ENCODE measurements around the gene MCM9.

The MCM9 gene

DNA sequence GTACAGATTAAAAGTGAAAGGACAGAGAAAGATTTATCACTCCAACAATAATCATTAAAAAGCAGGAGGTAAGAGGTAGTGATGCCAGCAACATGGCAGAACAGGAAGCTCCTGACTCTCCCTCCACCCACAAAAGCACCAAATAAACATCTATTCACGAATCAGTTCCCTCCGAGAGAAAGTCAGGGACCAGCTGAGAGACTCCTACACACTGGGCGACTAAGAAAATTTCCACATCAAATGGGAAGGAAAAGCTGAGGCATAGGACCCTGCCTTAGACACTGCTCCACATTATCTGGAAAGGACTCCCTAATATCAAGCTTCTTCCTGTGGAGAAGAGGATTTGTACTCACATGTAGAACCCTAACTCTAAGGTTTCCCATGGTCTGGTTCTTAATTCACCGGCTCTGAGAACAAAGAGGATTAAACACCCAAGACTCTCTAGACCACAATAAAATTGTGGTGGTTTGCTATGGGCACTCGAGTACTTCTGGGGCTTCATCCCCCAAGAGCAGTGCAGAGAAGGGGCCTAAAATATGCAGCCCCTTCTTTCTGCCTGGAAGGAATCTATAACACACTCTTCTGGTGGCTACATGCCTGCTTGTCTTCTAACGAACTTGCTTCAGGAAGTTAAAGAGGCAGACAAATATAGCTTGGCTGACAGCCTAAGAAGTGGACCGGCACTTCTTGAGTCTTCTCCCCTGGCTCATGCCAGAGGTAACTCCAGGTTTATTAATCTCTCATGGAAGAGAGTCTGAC is 70.4 kb downstream of the MCM9 start:
- no peak for DNase-seq (ENCODE audit: low read depth)

DNA sequence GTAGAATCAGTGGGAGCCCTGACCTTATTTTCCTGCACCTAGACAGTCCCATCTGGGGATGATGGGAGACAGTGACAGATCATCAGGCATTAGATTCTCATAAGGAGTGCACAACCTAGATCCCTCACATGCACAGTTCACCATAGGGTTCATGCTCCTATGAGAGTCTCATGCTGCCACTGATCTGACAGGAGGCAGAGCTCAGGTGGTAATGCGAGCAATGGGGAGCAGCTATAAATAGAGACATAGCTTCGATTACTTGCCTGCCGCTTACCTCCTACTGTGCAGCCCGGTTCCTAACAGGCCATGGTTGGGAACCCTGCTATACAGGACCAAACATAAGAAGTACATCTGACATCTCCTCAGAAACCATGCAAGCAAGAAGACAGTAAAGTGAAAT is 72.5 kb downstream of the MCM9 start:
- DNase-seq (ENCODE audit: low read depth), result no peak

DNA sequence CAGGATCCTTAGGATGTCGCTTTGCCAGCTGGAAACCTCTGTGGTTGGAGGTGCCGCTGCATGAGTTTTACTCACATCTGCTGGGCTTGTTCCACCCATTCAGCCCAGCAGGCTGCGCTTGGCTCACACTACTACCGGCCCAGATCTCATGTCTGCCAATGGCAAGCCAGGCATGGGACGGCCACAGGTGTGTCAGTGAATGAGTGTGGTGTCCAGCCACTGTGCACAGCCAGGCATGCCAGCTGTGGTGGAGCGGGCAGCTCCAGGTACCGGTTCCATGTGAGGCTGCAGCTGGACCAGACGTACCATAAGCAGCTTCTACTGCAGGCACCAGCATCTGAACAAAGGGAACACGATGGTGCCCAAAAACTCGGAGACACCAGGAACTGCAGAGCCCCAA is 74.1 kb downstream of the MCM9 start:
- no peak for DNase-seq (ENCODE audit: low read depth)

DNA sequence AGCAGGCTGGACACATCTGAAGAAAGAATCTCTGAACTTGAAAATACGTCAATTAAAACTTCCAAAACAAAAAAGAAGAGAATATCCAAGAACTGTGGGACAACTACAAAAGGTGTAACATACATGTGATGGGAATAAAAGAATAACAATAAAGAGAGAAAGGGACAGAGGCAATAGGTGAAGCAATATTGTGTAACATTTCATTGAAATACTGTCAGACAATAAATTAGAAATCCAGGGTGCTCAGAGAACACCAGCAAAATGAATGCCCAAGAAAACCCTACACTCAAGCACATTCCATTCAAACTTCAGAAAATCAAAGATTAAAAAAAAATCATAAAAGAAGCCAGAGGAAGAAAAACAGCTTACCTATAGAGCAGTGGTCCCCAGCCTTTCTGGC is 74.6 kb downstream of the MCM9 start:
- DNase-seq (ENCODE audit: low read depth), result no peak

DNA sequence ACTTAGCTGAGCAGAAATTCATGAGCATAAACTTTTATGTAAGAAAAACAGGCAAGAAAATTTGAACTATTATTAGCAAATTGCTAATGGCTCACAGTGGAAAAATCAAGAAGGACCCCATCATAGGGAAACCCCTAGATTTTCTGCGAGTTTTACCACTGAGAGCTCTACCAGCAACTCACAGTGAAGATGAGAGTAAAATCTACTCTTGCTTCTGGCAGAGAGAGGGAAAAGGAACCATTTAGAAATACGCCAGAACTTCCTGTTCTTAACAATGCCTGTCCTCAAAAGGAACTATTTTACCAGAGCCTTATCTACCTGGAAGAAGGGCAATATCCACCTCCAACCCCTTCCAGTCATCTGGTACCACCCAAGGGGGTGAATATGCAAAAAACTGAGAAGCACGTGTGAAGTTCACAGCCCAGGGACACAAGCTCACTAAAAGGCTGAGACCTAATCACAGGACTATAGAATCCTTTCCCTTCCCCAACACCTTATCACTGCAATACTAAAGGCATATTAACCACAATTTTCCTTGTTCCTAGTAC is 75.4 kb downstream of the MCM9 start:
- DNase-seq (ENCODE audit: low read depth), result no peak

DNA sequence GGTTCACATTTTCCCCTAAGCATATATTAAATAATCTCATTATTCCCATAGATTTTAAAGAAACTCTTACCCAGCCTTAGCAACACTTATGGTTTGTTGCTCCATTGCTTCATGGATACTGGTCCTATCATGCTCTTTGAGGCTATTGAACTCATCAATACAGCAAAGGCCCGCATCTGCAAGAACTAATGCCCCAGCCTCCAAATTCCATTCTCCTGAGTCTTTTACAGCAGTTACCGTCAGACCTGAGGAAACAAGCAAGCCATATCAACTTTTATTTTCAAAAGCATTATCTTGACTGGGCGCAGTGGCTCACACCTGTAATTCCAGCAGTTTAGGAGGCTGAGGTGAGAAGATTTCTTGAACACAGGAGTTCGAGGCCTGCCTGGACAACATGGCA is 78.7 kb downstream of the MCM9 start:
- no peak for DNase-seq (ENCODE audit: low read depth)

DNA sequence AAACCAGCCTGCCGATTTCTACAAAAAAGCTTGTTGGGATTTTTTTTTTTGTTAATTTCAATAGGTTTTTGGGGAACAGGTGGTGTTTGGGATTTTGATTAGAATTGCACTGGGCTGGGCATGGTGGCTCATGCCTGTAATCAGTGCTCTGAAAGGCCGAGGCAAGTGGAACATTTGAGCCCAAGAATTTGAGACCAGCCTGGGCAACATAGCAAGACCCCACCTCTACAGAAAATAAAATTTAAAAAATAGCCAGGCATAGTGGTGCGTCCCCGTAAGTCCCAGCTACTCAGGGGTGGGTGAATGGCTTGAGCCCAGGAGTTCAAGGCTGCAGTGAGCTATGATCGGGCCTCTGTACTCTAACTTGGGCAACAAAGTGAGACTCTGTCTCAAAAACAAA is 81.6 kb downstream of the MCM9 start:
- no peak for DNase-seq (ENCODE audit: low read depth)

DNA sequence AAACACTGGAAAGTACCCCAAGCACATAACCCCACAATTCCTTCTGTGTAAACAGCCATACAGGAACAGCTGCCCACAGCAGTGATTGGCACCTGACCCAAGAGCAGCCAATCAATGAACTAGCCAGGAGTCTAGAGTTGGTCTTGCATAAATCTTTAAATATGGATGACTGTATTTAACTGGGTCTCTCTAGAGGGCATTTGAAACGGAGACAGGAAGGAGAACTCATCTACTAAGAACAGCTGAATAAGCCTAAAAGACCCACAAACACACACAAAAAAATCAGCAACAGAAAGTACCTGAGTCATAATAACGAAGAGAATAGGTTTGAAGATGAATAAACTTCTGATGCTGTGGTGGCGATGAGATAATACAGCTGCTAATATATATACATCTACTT is 90.0 kb downstream of the MCM9 start:
- DNase-seq (ENCODE audit: low read depth), result no peak

DNA sequence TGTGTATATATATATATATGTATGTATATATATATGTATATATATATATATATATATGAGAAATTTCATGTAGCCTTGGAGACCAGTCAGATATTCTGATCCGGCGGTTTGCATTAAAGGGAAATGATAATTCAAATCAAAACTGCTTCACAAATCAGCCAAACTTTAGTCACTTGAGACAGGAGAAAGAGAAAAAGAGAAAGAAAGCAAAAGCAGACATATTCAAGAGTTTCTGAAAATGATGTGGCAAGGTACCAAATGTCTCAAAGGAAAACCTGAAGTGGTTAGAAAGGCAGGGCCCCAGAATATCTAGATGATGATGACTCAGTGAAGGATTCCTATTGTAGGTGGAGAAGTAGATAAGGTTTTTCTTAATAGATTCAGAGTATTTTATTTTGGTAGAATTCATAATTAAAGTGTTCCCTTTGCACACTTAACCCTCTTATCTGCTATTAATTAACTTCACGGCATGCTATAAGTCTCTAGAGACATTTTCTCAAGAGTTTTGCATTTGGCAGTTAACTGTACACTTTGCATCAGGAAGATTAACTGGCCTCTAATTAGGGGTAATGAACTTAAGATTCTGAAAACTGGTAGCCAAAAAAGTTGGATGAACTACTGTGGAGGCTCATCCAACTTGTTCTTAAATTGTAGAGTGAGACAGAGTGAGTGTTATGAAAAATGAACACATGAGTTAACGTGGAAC is 91.1 kb downstream of the MCM9 start:
- no peak for DNase-seq (ENCODE audit: low read depth)

DNA sequence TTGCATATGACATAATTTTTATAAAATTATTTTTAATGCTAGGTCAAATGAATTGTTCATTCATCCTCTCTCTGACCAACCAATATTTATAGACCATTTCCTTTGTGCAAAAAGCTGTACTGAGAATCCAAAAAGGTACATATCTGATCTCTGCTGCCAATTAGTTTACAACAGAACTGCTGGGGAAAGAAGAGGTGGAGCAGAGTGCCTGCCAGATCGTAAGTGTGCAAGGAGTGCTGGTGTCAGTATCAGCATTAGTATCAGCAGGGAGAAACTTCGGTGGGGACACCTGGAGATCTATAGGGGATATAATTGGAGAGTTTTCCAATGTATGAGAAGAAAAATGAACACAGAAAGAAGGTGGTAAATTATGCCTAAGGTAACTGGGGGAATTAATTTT is 104.3 kb downstream of the MCM9 start:
- no peak for DNase-seq (ENCODE audit: low read depth)

DNA sequence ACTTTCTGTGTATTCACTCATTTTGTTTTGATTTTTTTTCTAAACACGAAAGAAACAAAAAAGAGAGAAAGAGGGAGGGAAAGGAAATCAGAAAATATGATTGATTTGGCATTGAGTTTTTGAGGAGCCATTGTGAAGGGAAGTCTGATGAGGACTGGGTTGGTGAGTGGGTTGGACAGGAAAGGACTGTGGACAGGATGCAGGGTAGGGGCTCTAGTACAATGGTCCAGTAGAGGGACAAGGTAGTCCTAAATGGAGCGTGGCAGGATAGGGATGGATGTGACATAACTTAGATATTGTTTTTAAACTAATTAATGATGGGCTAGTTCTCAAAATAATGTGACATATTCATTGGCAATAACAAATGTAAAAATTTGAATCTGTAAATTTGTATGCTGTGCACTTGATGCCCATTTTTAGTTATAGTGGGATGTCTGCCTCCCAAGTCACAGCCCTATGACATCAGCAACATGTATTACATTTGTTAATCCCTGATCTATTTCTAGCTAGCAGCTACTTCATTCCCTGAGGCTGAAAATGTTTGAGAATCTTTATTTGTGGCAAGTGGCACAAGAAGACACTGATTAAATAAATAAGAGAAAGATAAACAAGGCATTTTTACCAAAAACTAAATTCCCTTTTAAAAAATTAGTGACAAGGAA is 105.0 kb downstream of the MCM9 start:
- no peak for DNase-seq (ENCODE audit: low read depth)

DNA sequence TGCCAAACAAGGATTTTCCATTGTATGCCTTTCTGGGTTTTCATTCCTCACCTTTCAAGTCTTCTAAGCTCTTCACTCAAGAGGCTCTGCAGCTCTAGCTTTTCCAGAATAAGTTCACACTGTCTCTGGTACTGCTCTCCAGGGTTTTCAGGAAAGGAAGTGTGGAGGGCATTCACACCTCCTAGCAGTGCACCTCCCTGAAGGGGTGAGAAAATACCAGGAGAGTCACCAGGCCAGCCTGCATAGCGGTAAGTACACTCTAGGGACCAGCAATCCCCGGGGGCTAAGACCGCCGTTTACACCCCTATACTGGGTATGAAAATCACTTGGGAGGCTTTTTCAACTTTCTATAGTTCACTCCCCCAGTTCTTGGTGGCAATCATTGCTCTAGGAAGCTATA is 108.9 kb downstream of the MCM9 start:
- no peak for DNase-seq (ENCODE audit: low read depth)

DNA sequence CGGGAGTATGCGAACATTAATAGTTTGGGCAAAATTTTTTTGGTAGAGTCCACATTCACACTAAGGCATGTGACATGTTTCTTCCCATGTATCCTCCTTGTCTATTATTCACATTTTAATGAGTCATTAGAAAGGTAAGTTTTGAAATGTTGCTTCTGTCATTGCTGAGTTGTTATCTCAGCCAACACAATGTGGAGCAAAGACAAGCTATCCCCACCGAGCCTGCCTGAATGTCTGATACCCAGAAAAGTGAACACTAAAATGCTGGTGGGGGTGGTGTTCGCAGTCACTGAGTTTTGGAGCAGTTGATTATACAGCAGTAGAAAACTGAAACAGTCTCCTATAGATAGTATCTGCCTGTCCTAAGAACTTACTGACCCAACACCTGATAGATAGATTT is 109.3 kb downstream of the MCM9 start:
- DNase-seq (ENCODE audit: low read depth), result no peak

DNA sequence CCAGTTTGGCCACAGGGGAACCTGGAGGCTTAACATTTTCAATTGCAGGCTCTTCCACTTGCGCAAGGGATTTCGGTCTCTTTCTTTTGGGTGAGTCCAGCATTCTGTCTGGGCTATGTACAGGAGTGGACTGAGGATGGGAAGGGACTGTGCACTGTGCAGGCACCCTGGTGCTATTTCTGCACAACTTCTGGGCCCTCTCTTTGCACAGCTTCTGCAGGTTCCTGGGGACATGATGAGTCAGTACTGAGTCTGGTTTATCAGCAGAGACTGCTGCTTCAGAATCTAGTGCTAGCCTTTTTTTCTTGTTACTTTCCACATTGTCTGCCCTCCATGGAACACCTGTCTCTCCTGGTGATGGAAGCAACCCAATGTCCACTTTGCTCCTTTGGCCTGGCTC is 119.5 kb downstream of the MCM9 start:
- no peak for DNase-seq (ENCODE audit: low read depth)

DNA sequence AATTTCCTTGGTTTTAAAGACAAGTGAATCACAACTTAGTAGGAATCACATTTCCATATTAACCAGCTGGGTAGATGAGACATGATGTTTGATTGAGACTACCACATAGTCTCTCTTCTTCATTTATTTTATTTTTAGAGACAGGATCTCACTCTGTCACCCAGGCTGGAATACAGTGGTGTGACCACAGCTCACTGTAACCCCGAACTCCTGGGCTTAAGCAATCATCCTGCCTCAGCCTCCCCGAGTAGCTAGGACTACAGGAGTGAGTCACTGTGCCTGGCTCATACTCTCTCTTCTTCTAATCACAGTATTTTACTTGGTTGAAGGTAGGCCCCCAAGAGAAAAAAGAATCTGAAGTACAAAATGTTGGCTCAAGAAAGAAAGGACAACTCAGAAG is 121.2 kb downstream of the MCM9 start:
- DNase-seq (ENCODE audit: low read depth), result no peak

DNA sequence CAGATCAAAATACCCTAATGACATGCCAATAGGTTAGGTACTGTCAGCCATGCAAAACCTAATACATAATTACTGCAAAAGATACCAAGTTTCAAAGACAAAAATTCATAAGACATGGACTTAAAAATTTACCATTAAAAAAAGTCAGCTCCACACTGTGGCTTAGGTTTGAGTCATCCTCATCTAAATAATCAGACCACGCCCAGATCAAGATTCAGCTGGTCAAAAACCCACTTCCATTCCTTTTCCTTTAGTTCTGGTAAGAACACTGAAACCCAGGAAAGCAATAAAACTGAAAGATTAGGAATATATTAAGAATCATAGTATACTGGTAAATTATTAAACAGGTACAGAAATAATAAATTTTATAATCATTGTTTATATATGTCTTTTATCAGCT is 122.0 kb downstream of the MCM9 start:
- DNase-seq (ENCODE audit: low read depth), result no peak

DNA sequence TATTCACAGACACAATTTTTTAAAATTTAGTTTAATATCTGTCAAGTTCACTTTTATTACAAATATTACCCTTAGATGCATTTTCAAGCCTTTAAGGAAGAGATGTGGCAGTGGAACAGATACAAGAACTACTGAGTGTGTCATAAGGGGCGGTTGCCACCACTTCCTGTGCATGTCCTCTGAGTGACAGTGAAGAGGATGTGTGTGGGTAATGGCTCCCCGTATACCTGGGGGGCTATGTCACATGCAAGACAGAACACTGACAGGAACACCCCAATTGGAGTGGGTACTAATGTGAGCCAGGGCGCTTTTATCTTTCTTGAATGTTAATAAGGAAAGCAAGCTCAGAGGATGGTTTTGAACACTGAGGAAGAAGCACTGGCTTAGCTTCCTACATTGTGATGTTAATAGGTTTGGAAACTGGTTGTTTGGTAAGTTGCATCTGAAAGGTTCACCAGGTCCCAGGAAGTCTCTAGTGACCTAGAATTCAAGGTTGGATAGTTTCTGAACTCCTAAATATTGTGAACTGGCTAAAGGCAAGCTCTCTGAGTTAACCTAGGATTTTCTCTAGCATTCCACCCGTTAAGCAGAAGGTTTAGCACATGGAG is 124.4 kb downstream of the MCM9 start:
- peak; percentile 56 for DNase-seq (ENCODE audit: low read depth)

DNA sequence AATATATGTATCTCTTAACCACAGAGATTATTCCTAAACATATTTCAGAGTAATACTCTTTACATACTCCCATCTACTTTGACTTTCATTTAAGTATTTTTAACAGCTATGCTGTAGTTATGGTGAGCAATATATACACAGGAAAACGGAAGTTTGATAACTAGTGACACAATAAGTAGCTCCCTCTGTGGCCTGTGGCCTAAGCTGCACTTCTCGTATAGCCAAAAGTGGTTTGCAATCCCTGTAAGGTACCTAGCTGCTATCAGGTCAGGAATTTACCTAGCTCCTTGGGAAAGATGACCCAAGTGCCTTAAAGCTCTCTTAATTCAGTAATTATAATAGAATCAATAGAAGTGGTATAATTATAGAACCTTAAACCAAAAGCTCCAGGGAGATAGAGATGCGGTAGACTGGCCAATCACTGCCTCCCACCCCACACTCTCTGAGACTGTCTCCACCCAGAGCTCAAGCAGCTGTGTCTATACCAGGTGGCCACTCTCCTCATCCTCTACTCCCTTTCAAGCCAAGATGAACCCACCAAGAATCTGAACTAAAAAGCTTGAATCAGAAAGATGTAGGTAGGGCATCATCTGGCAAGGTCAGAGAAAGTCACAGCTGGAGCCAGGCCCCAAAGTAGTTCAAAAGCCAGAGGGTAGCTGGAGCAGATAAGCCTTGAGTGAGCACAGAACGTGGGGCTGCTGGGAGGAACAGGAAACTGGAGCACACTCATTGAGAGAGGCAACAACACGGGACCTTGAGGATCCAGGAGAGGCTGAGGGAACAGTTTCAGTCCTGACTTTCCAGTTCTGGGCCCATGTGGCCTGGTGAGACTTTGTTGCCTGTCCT is 125.9 kb downstream of the MCM9 start:
- no peak for DNase-seq (ENCODE audit: low read depth)

DNA sequence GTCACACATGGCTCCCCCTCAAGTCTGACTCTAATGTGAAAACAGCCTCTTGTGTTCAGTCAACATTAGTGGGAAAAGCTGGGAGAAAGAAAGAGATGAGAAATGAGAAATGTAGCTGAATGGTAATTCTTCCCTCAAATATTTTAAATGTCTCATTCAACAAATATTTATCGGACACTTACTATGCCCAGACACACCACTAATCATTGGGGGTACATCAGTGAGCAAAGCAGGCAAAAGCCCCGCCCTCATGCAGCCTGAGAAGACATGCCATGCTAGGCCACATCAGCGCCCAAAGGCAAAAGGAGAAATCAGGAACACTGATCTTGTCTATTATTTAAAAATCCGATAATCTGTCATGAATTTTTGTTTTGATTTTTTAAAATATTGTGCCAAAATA is 130.9 kb downstream of the MCM9 start:
- DNase-seq (ENCODE audit: low read depth), result no peak

DNA sequence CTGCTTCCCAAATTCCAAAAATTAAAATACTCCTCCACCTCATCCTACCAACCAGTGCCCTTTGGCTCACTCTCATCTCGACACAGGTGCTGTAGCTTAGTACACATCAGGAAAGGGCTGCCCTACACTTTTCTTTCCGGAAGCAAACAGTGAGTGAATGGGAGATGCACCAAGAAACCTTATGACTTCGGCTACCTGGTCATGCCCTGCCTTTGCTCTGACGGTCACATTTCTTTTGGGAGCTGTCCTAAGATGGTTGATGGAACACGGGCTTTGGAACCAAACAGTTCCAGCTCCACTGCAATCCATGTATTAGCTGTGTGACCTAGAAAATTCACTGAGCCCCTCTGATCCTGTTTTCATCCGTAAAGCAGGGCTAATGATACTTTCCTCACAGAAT is 133.7 kb downstream of the MCM9 start:
- DNase-seq (ENCODE audit: low read depth), result no peak

DNA sequence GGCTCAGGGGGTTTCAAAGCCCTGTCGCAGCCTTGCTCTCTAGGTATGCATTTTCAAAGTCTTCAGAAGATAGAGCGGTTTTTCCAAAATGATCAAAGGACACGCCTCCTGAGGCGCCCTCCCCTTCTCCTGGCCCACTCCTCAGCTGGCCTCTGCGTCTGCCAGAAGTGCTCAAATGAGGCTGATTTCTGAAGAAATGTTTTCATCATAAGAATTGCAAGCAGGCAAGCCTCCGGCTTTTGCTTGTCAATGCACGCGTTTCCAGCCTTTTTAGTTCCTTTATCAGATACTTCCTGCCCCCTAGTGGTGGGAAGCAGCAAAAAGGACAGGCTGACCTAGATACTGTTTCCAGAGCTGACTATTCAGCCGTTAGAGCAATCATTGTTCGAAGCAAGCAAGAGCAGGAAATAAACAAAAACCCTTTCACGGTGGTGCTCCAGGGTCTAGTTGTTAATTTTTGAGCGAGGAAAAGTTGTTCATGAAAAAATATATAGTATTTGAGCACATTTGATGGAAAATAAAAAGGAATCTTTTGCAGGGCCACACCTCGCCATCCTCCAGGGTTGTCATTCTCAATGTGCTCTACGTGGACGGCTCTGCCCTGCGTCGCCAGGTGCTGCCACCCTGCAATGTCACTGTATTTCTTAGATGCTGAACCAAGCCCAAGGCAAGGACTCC is 134.4 kb downstream of the MCM9 start:
- peak; percentile 76 for DNase-seq (ENCODE audit: low read depth)

Measured in stimulated activated CD4-positive, alpha-beta T cell treated with anti-CD3 and anti-CD28 coated beads, Interleukin-2, amount 100 ng/mL, for 4 hours (primary cell).